Middle frontal gyrus (tissue), 1 donor: ENCODE data around the gene SLC35B4.
A peak's percentile ranks its signal among the peaks of the same experiment; 100 is the strongest.
"Not testable (repeated sequence)": the region's sequence is repeated elsewhere in the genome, so short reads cannot be mapped to it uniquely, and the experiment has no call there.

ENCODE experiments used
- DNase-seq: peaks from one replicate; pipeline ENCODE4 v3.0.0-alpha.2; 2015; ENCODE audit warnings: low spot score; ENCODE audit errors: extremely low spot score

The SLC35B4 gene

GRCh38 chr7:134331393-134331792 is 14.7 kb upstream of the SLC35B4 start:
- DNase-seq = no peak

GRCh38 chr7:134330974-134331373 is 14.2 kb upstream of the SLC35B4 start:
- no peak for DNase-seq

GRCh38 chr7:134329614-134330346 is 13.1 kb upstream of the SLC35B4 start:
- DNase-seq = no peak

- no peak for DNase-seq
Measured at GRCh38 chr7:134328900-134329299, 12.2 kb upstream of the SLC35B4 start.

GRCh38 chr7:134327896-134328295 is 11.2 kb upstream of the SLC35B4 start:
- DNase-seq = no peak

GRCh38 chr7:134324107-134324506 is 7.4 kb upstream of the SLC35B4 start:
- no peak for DNase-seq

- no peak for DNase-seq
Measured at GRCh38 chr7:134320201-134320600, 3.5 kb upstream of the SLC35B4 start.

GRCh38 chr7:134318443-134318842 is 1.7 kb upstream of the SLC35B4 start:
- DNase-seq = no peak

GRCh38 chr7:134317434-134317833 is 704 bp upstream of the SLC35B4 start:
- DNase-seq = no peak

GRCh38 chr7:134315679-134316538 is 821 bp downstream of the SLC35B4 start:
- no peak for DNase-seq

GRCh38 chr7:134313543-134313942 is 3.2 kb downstream of the SLC35B4 start:
- DNase-seq = no peak

- no peak for DNase-seq
Measured at GRCh38 chr7:134312717-134313116, 4.0 kb downstream of the SLC35B4 start.

- no peak for DNase-seq
Measured at GRCh38 chr7:134311807-134312206, 4.9 kb downstream of the SLC35B4 start.

GRCh38 chr7:134308548-134308947 is 8.2 kb downstream of the SLC35B4 start:
- DNase-seq = no peak

- DNase-seq = no peak
Measured at GRCh38 chr7:134307320-134307719, 9.4 kb downstream of the SLC35B4 start.

- no peak for DNase-seq
Measured at GRCh38 chr7:134302120-134302519, 14.6 kb downstream of the SLC35B4 start.

GRCh38 chr7:134301592-134301991 is 15.1 kb downstream of the SLC35B4 start:
- DNase-seq = no peak

- DNase-seq = no peak
Measured at GRCh38 chr7:134300988-134301387, 15.7 kb downstream of the SLC35B4 start.

- DNase-seq = peak; percentile 50
Measured at GRCh38 chr7:134298902-134299683, 17.6 kb downstream of the SLC35B4 start.

GRCh38 chr7:134297489-134297888 is 19.2 kb downstream of the SLC35B4 start:
- no peak for DNase-seq

GRCh38 chr7:134295982-134296381 is 20.7 kb downstream of the SLC35B4 start:
- DNase-seq = not testable (repeated sequence)
